K562 (cell line): Measurements from ENCODE around the gene CCT5. TPM values are rescaled to one million over a fixed set of nuclear protein-coding genes. Genes with fewer than 3 reads are reported as not detected.

Experiments
- BRD4 ChIP-seq: fragments of 200-600 bp; sonication (generic); IDR thresholded peaks from 2 replicates; pipeline ENCODE4 v1.6.1; 2017; ENCODE audit warnings: inconsistent platforms
- CBX3 ChIP-seq, 2 experiments: IDR thresholded peaks; 1 replicate in 1 of 2; 2 replicates in 1 of 2; pipeline ENCODE4 v1.6.1; 2012; ENCODE audit warnings: inconsistent platforms in 2 of 2, low read length in 2 of 2, borderline replicate concordance in 1 of 2, control low read depth in 1 of 2
- CREB1 ChIP-seq, 2 experiments: sonication (generic) in 1 of 2; formaldehyde crosslinking in 1 of 2; IDR thresholded peaks; 2 replicates each; pipeline versions ENCODE4 v1.6.1 to v1.8.0; 2012 to 2022; ENCODE audit warnings: inconsistent platforms in 1 of 2, mild to moderate bottlenecking in 1 of 2, missing genetic modification reagents in 1 of 2, moderate library complexity in 1 of 2
- CREM ChIP-seq: IDR thresholded peaks from 2 replicates; pipeline ENCODE4 v1.6.1; 2014; ENCODE audit warnings: antibody characterized with exemption, low read depth
- GTF2E2 ChIP-seq: fragments of 200-800 bp; sonication (Bioruptor generic); IDR thresholded peaks from 2 replicates; pipeline ENCODE4 v1.6.1; 2016; ENCODE audit warnings: missing genetic modification characterization, missing compliant biosample characterization
- MCM2 ChIP-seq: fragments of 450-650 bp; IDR thresholded peaks from 2 replicates; pipeline ENCODE4 v1.6.1; 2017; ENCODE audit warnings: low read depth, mild to moderate bottlenecking
- MECOM ChIP-seq: fragments of 250-450 bp; sonication (Bioruptor Pico); IDR thresholded peaks from 2 replicates; pipeline ENCODE4 v1.8.0; 2022; ENCODE audit warnings: inconsistent platforms
- MYC ChIP-seq, 2 experiments: fragments of 250-450 bp in 1 of 2; sonication (Bioruptor Pico) in 1 of 2; IDR thresholded peaks; 2 replicates each; pipeline versions ENCODE4 v1.5.1 to v1.6.1; 2012 to 2021; ENCODE audit warnings: low read depth in 2 of 2, borderline replicate concordance in 1 of 2, improper control_type of control experiment in 1 of 2, low read length in 1 of 2, mild to moderate bottlenecking in 1 of 2, moderate library complexity in 1 of 2
- NR2C1 ChIP-seq, 2 experiments: fragments of 450-650 bp; IDR thresholded peaks; 2 replicates each; pipeline ENCODE4 v1.6.1; 2017; ENCODE audit warnings: mild to moderate bottlenecking in 2 of 2, antibody characterized with exemption in 1 of 2, inconsistent platforms in 1 of 2, missing compliant biosample characterization in 1 of 2, missing genetic modification characterization in 1 of 2
- PHB2 ChIP-seq: fragments of 450-650 bp; IDR thresholded peaks from 2 replicates; pipeline ENCODE4 v1.6.1; 2017; ENCODE audit warnings: low read depth
- POLR2B ChIP-seq: fragments of 450-650 bp; IDR thresholded peaks from 2 replicates; pipeline ENCODE4 v1.6.1; 2018; ENCODE audit warnings: low read depth; ENCODE audit not compliant: partially characterized antibody
- PREB ChIP-seq: sonication (generic); formaldehyde crosslinking; IDR thresholded peaks from 2 replicates; pipeline ENCODE4 v1.8.1; 2023; ENCODE audit warnings: mild to moderate bottlenecking, missing genetic modification reagents
- TCF3 ChIP-seq: sonication (generic); formaldehyde crosslinking; IDR thresholded peaks from 2 replicates; pipeline ENCODE4 v1.4.0; 2020; ENCODE audit warnings: mild to moderate bottlenecking, missing genetic modification reagents
- ZNF217 ChIP-seq: sonication (generic); formaldehyde crosslinking; IDR thresholded peaks from 2 replicates; pipeline ENCODE4 v1.8.0; 2022; ENCODE audit warnings: mild to moderate bottlenecking, missing genetic modification reagents
- ZNF431 ChIP-seq: sonication (generic); formaldehyde crosslinking; IDR thresholded peaks from 2 replicates; pipeline ENCODE4 v1.8.0; 2022; ENCODE audit warnings: mild to moderate bottlenecking, missing genetic modification reagents
- ZNF445 ChIP-seq: fragments of 250-450 bp; sonication (Bioruptor Pico); IDR thresholded peaks from 2 replicates; pipeline ENCODE4 v1.4.0; 2020; ENCODE audit warnings: low read depth, mild to moderate bottlenecking, moderate library complexity
- ZNF766 ChIP-seq: fragments of 200-800 bp; sonication (Bioruptor generic); conservative IDR thresholded peaks from 2 replicates; pipeline ENCODE4 v1.6.1; 2016; ENCODE audit warnings: missing genetic modification characterization, missing compliant biosample characterization
- polyA plus RNA-seq, 8 experiments: library from polyadenylated mRNA; depleted of rRNA in 4 of 8; stranded (reverse) in 5 of 8; unstranded in 3 of 8; fragments of >200 nt; fragmentation: Nextera tagmentation in 2 of 8; fragmentation: Illumina TruSeq in 1 of 8; extraction: Ambion mirVana in 2 of 8; extraction: Trizol in 1 of 8; gene quantifications; 2 replicates each; pipeline versions ENCODE4 v1.2.1 to v1.2.3, GENCODE V29; 2011 to 2014; ENCODE audit warnings: inconsistent platforms in 1 of 8, missing spikeins in 1 of 8
- total RNA-seq, 7 experiments: library from RNA; depleted of rRNA in 6 of 7; stranded (reverse); fragments of >200 nt in 6 of 7; fragmentation: Illumina TruSeq in 2 of 7; extraction: Trizol in 2 of 7; gene quantifications; 2 replicates each; pipeline versions ENCODE4 v1.2.1 to v1.2.3, GENCODE V29; 2011 to 2021; ENCODE audit warnings: low replicate concordance in 1 of 7
- TF ChIP-seq, protein P1 (sequence below): sonication (generic); formaldehyde crosslinking; IDR thresholded peaks from 2 replicates; pipeline ENCODE4 v1.8.1; 2023; ENCODE audit warnings: missing genetic modification reagents, mild to moderate bottlenecking, borderline replicate concordance
- TF ChIP-seq, protein P2 (sequence below), 2 experiments: fragments of 450-650 bp in 1 of 2; sonication (generic) in 1 of 2; formaldehyde crosslinking; conservative IDR thresholded peaks; 2 replicates each; pipeline versions ENCODE4 v1.4.0 to v1.8.1; 2020 to 2022; ENCODE audit warnings: mild to moderate bottlenecking in 1 of 2, missing genetic modification reagents in 1 of 2

CCT5 gene
- total and polyA plus RNA-seq, 9 of the 15 experiments (the other 6 are each of a cell fraction or from before 2014, with no cell fraction given): 782 to 1,606 (median 1,153) TPM

DNA sequence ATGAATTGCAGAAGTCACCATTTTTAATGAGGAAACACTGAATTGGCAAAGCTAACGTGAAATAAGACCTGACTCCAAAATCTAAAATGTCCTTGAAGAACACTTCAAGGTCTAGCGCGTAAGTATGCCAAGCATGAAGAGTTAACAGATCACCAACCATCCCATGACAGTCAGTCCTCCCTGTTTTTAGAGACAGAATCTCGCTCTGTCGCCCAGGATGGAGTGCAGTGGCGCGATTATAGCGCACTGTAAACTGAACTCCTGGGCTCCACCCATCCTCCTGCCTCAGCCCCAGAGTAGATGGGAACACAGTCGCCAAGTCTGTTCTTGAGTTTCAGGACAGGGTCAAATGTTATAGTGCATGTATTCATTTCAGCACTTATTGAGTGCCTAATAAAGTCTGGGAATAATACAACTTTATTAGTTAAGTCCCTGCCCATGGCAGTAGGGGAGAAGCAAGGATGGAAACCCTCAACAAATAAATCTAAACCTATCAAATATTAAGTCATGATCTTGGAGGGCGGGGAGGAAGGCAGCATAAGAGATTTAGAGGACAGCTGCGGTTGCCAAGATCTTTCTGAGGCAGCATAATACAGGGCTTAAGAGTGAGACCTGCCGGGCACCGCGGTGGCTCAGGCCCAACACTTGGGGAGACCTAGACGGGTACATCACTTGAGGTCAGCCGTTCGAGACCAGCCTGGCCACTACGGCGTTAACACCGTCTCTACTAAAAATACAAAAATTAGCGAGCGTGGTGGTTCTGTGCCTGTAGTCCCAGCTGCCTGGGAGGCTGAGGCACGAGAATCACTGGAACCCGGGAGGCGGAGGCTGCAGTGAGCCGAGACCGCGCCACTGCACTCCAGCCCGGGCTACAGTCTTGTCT is 1.5 kb upstream of the CCT5 start (continued):
- TF ChIP-seq, protein P1, sequence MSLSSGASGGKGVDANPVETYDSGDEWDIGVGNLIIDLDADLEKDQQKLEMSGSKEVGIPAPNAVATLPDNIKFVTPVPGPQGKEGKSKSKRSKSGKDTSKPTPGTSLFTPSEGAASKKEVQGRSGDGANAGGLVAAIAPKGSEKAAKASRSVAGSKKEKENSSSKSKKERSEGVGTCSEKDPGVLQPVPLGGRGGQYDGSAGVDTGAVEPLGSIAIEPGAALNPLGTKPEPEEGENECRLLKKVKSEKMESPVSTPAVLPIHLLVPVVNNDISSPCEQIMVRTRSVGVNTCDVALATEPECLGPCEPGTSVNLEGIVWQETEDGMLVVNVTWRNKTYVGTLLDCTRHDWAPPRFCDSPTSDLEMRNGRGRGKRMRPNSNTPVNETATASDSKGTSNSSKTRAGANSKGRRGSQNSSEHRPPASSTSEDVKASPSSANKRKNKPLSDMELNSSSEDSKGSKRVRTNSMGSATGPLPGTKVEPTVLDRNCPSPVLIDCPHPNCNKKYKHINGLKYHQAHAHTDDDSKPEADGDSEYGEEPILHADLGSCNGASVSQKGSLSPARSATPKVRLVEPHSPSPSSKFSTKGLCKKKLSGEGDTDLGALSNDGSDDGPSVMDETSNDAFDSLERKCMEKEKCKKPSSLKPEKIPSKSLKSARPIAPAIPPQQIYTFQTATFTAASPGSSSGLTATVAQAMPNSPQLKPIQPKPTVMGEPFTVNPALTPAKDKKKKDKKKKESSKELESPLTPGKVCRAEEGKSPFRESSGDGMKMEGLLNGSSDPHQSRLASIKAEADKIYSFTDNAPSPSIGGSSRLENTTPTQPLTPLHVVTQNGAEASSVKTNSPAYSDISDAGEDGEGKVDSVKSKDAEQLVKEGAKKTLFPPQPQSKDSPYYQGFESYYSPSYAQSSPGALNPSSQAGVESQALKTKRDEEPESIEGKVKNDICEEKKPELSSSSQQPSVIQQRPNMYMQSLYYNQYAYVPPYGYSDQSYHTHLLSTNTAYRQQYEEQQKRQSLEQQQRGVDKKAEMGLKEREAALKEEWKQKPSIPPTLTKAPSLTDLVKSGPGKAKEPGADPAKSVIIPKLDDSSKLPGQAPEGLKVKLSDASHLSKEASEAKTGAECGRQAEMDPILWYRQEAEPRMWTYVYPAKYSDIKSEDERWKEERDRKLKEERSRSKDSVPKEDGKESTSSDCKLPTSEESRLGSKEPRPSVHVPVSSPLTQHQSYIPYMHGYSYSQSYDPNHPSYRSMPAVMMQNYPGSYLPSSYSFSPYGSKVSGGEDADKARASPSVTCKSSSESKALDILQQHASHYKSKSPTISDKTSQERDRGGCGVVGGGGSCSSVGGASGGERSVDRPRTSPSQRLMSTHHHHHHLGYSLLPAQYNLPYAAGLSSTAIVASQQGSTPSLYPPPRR (CRISPR knock-in tag): no peak
- TF ChIP-seq, protein P2, sequence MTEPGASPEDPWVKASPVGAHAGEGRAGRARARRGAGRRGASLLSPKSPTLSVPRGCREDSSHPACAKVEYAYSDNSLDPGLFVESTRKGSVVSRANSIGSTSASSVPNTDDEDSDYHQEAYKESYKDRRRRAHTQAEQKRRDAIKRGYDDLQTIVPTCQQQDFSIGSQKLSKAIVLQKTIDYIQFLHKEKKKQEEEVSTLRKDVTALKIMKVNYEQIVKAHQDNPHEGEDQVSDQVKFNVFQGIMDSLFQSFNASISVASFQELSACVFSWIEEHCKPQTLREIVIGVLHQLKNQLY (CRISPR knock-in tag; conservative IDR thresholded peaks at IDR 0.05): no peak
- TF ChIP-seq MECOM (no peak), ZNF217 (CRISPR knock-in tag) (no peak), TCF3 (CRISPR knock-in tag) (peak; percentile 14; the same call in 1 of the 2 replicates), GTF2E2 (tag) (no peak), CREM (peak; percentile 42; the same call in 1 of the 2 replicates), MYC (IDR thresholded peaks at IDR 0.05; ENCODE audit: low read depth, low read length) (0 out of 2 replicates have a peak, but pooled peaks have one; percentile 11), MYC (CRISPR knock-in tag; IDR thresholded peaks at IDR 0.05; ENCODE audit: borderline replicate concordance, low read depth) (no peak), NR2C1 (IDR thresholded peaks at IDR 0.05) (no peak), NR2C1 (tag; IDR thresholded peaks at IDR 0.05) (peak; percentile 27; the same call in 1 of the 2 replicates), POLR2B (no peak), ZNF766 (CRISPR knock-in tag) (no peak), BRD4 (peak; percentile 39; the same call in 1 of the 2 replicates), ZNF431 (CRISPR knock-in tag) (no peak), CREB1 (IDR thresholded peaks at IDR 0.05) (peak; percentile 63), CREB1 (CRISPR knock-in tag; IDR thresholded peaks at IDR 0.05) (no peak), ZNF445 (CRISPR knock-in tag) (no peak), PHB2 (no peak), CBX3 (IDR thresholded peaks at IDR 0.05; ENCODE audit: borderline replicate concordance in 1 of 2, low read length in 2 of 2) (peak in 1 of 2 experiments; percentile 62; a peak in 1 of 3 replicates), PREB (CRISPR knock-in tag) (0 out of 2 replicates have a peak, but pooled peaks have one; percentile 29), MCM2 (no peak)
